Limb (tissue), 2 donors: ENCODE measurements around the gene ZNF180.
"Not testable (repeated sequence)": the region's sequence is repeated elsewhere in the genome, so short reads cannot be mapped to it uniquely, and the experiment has no call there.

ENCODE experiments used
- DNase-seq, 2 donors: peaks; one replicate each; pipeline ENCODE4 v3.0.0-alpha.2; 2016; ENCODE audit errors: extremely low spot score in 2 of 2

ZNF180 gene

GRCh38 chr19:44499962-44500949, at the start of gene ZNF180:
Gene ZNF180, minus strand, starts transcription at chr19:44500522. Its CDS starts 3,188 bp downstream, at chr19:44497334.
- DNase-seq, result peak; percentile 95 to 98

GRCh38 chr19:44549507-44549906, 49.2 kb upstream of the ZNF180 start:
- DNase-seq, result no peak

GRCh38 chr19:44548736-44549135, 48.4 kb upstream of the ZNF180 start:
- DNase-seq, result no peak

- DNase-seq, result no peak
Measured at GRCh38 chr19:44544031-44544430, 43.7 kb upstream of the ZNF180 start.

- DNase-seq, result no peak
Measured at GRCh38 chr19:44542671-44543070, 42.3 kb upstream of the ZNF180 start.

- no peak for DNase-seq
Measured at GRCh38 chr19:44540736-44541135, 40.4 kb upstream of the ZNF180 start.

- DNase-seq, result no peak
Measured at GRCh38 chr19:44539991-44540390, 39.7 kb upstream of the ZNF180 start.

- DNase-seq, result no peak
Measured at GRCh38 chr19:44539236-44539826, 39.0 kb upstream of the ZNF180 start.

GRCh38 chr19:44535361-44535760, 35.0 kb upstream of the ZNF180 start:
- not testable (repeated sequence) for DNase-seq

GRCh38 chr19:44532819-44533218, 32.5 kb upstream of the ZNF180 start:
- DNase-seq, result no peak

- no peak for DNase-seq
Measured at GRCh38 chr19:44530777-44531176, 30.5 kb upstream of the ZNF180 start.

GRCh38 chr19:44529536-44529935, 29.2 kb upstream of the ZNF180 start, which contains the start of gene CEACAM20:
Gene CEACAM20, minus strand, starts transcription at chr19:44529675. Its CDS starts 166 bp downstream, at chr19:44529509.
- no peak for DNase-seq

GRCh38 chr19:44527554-44527953, 27.2 kb upstream of the ZNF180 start:
- DNase-seq, result no peak

- DNase-seq, result no peak
Measured at GRCh38 chr19:44525721-44526430, 25.6 kb upstream of the ZNF180 start.

GRCh38 chr19:44521370-44521769, 21.0 kb upstream of the ZNF180 start:
- DNase-seq, result no peak

- no peak for DNase-seq
Measured at GRCh38 chr19:44517146-44517545, 16.8 kb upstream of the ZNF180 start.

- DNase-seq, result no peak
Measured at GRCh38 chr19:44515907-44516306, 15.6 kb upstream of the ZNF180 start.

GRCh38 chr19:44515031-44515430, 14.7 kb upstream of the ZNF180 start:
- DNase-seq, result no peak

GRCh38 chr19:44512326-44513298, 12.3 kb upstream of the ZNF180 start:
- DNase-seq, result no peak

- no peak for DNase-seq
Measured at GRCh38 chr19:44509478-44509877, 9.2 kb upstream of the ZNF180 start.

- no peak for DNase-seq
Measured at GRCh38 chr19:44499559-44499958, 763 bp downstream of the ZNF180 start.
